IMR-90 (cell line): ENCODE measurements around the gene IL34. TPM values are rescaled to one million over a fixed set of nuclear protein-coding genes. Genes with fewer than 3 reads are reported as not detected.

Source experiments
- ATAC-seq: fragments of 200-7000 bp; cut with Tn5 transposase; 2 replicates; pipeline ENCODE4 v1.9.1; 2020; ENCODE audit warnings: low read depth, mild to moderate bottlenecking, moderate library complexity
- BruUV-seq: library from RNA; stranded (reverse); fragments of 400-500 nt; replicated peaks from 2 replicates; lab custom pipeline; 2021; lab: Mats Ljungman, UMichigan
- CTCF ChIA-PET: fragments of 300-600 bp; formaldehyde crosslinking; extraction: SDS; loops from one replicate; lab custom pipeline; 2021; ENCODE audit warnings: antibody characterized with exemption; lab: Yijun Ruan, JAX
- POLR2A ChIA-PET: fragments of 300-600 bp; sonication (Branson Sonifier 250); formaldehyde crosslinking; loops from one replicate; lab custom pipeline; 2022; ENCODE audit warnings: antibody characterized with exemption; ENCODE audit not compliant: unreplicated experiment; lab: Charles Lee
- DNase-seq: peaks from one replicate; pipeline ENCODE4 v3.0.0; 2013
- H2AFZ ChIP-seq: replicated peaks from 2 replicates; pipeline ENCODE3; 2013; ENCODE audit warnings: low read length, mild to moderate bottlenecking; ENCODE audit not compliant: poor library complexity
- H2AK5ac ChIP-seq: 2 replicates; pipeline ENCODE4 v1.6.1; 2013; ENCODE audit warnings: low read depth, low read length, inconsistent platforms
- H2AK9ac ChIP-seq: replicated peaks from 2 replicates; pipeline ENCODE3; 2013; ENCODE audit warnings: mild to moderate bottlenecking, low read depth, low read length, moderate library complexity; ENCODE audit not compliant: poor library complexity
- H2BK120ac ChIP-seq: 2 replicates; pipeline ENCODE4 v1.6.1; 2013; ENCODE audit warnings: low read depth, low read length, inconsistent platforms
- H2BK15ac ChIP-seq: 3 replicates; pipeline ENCODE4 v1.6.1; 2013; ENCODE audit warnings: low read depth, low read length, inconsistent platforms
- H2BK20ac ChIP-seq: 2 replicates; pipeline ENCODE4 v1.6.1; 2013; ENCODE audit warnings: low read depth, mild to moderate bottlenecking, inconsistent platforms, low read length, moderate library complexity
- H2BK5ac ChIP-seq: 2 replicates; pipeline ENCODE4 v1.6.1; 2013; ENCODE audit warnings: mild to moderate bottlenecking, low read depth, low read length, inconsistent platforms; ENCODE audit not compliant: poor library complexity, severe bottlenecking
- H3K14ac ChIP-seq: replicated peaks from 2 replicates; pipeline ENCODE4 v1.6.1; 2013; ENCODE audit warnings: low read depth, low read length, inconsistent platforms
- H3K18ac ChIP-seq: 2 replicates; pipeline ENCODE4 v1.6.1; 2013; ENCODE audit warnings: low read depth, low read length, control low read depth
- H3K23ac ChIP-seq: 2 replicates; pipeline ENCODE4 v1.6.1; 2013; ENCODE audit warnings: low read depth, low read length, inconsistent platforms
- H3K27ac ChIP-seq: 2 replicates; pipeline ENCODE4 v1.5.1; 2013; ENCODE audit warnings: mild to moderate bottlenecking, control low read depth, low read length; ENCODE audit not compliant: insufficient read depth
- H3K27me3 ChIP-seq: 2 replicates; pipeline ENCODE4 v1.6.1; 2013; ENCODE audit warnings: low read length; ENCODE audit not compliant: control insufficient read depth, insufficient read depth
- H3K36me3 ChIP-seq: 2 replicates; pipeline ENCODE4 v1.6.1; 2013; ENCODE audit warnings: low read length, mixed read lengths; ENCODE audit not compliant: control insufficient read depth, insufficient read depth
- H3K4ac ChIP-seq: 2 replicates; pipeline ENCODE4 v1.6.1; 2013; ENCODE audit warnings: low read depth, low read length, inconsistent platforms
- H3K4me1 ChIP-seq: 2 replicates; pipeline ENCODE4 v1.6.1; 2013; ENCODE audit warnings: low read length, mixed read lengths; ENCODE audit not compliant: control insufficient read depth, insufficient read depth
- H3K4me2 ChIP-seq: 2 replicates; pipeline ENCODE4 v1.6.1; 2013; ENCODE audit warnings: low read depth, mild to moderate bottlenecking, control low read depth, low read length, moderate library complexity
- H3K4me3 ChIP-seq: 2 replicates; pipeline ENCODE4 v1.5.1; 2013; ENCODE audit warnings: low read depth, mild to moderate bottlenecking, control low read depth, low read length, moderate library complexity; ENCODE audit not compliant: insufficient read depth
- H3K56ac ChIP-seq: 2 replicates; pipeline ENCODE4 v1.6.1; 2013; ENCODE audit warnings: low read length, inconsistent platforms; ENCODE audit not compliant: insufficient read depth; ENCODE audit errors: extremely low read depth
- H3K79me1 ChIP-seq, 2 experiments: 2 replicates each; pipeline ENCODE4 v1.6.1; 2013; ENCODE audit warnings: low read length in 2 of 2, inconsistent platforms in 1 of 2, low read depth in 1 of 2
- H3K9ac ChIP-seq: 2 replicates; pipeline ENCODE4 v1.6.1; 2013; ENCODE audit warnings: low read depth, low read length, control low read depth
- H3K9me1 ChIP-seq: 2 replicates; pipeline ENCODE4 v1.6.1; 2013; ENCODE audit warnings: low read length, inconsistent platforms; ENCODE audit not compliant: insufficient read depth
- H3K9me3 ChIP-seq: 2 replicates; pipeline ENCODE4 v1.6.1; 2013; ENCODE audit warnings: low read length; ENCODE audit not compliant: control insufficient read depth, insufficient read depth
- H4K20me1 ChIP-seq: 2 replicates; pipeline ENCODE4 v1.6.1; 2013; ENCODE audit warnings: low read length, inconsistent platforms; ENCODE audit not compliant: insufficient read depth
- H4K5ac ChIP-seq: 2 replicates; pipeline ENCODE4 v1.6.1; 2013; ENCODE audit warnings: mild to moderate bottlenecking, low read depth, low read length, control low read depth
- H4K8ac ChIP-seq, 2 experiments: 2 replicates each; pipeline ENCODE4 v1.6.1; 2013; ENCODE audit warnings: low read depth in 2 of 2, low read length in 2 of 2, control low read depth in 1 of 2, inconsistent platforms in 1 of 2
- H4K91ac ChIP-seq: 2 replicates; pipeline ENCODE4 v1.6.1; 2013; ENCODE audit warnings: low read depth, low read length, inconsistent platforms; ENCODE audit not compliant: insufficient read depth
- BHLHE40 ChIP-seq: fragments of 150-350 bp; IDR thresholded peaks from 2 replicates; pipeline ENCODE4 v1.6.1; 2016; ENCODE audit warnings: mild to moderate bottlenecking, low read depth, low read length
- NFE2L2 ChIP-seq: fragments of 150-350 bp; IDR thresholded peaks from 2 replicates; pipeline ENCODE4 v1.6.1; 2016; ENCODE audit warnings: low read depth, mild to moderate bottlenecking, low read length
- POLR2A ChIP-seq: IDR thresholded peaks from 2 replicates; pipeline ENCODE4 v1.6.1; 2012; ENCODE audit warnings: mild to moderate bottlenecking, low read depth, low read length
- RAD21 ChIP-seq: IDR thresholded peaks from 2 replicates; pipeline ENCODE4 v1.6.1; 2012; ENCODE audit warnings: low read length, improper control_type of control experiment
- RCOR1 ChIP-seq: IDR thresholded peaks from 2 replicates; pipeline ENCODE4 v1.6.1; 2012; ENCODE audit warnings: mild to moderate bottlenecking, low read length, improper control_type of control experiment; ENCODE audit not compliant: insufficient replicate concordance
- USF2 ChIP-seq: fragments of 150-350 bp; IDR thresholded peaks from 2 replicates; pipeline ENCODE4 v1.6.1; 2017; ENCODE audit warnings: mild to moderate bottlenecking, antibody characterized with exemption, low read length, low read depth
- whole genome bisulfite sequencing, 2 experiments: methylation state at CpG; one replicate each; pipeline versions ENCODE4 v1.1.5 to v1.1.7; 2013; ENCODE audit warnings: missing lambda C conversion rate in 2 of 2; ENCODE audit not compliant: insufficient read length in 1 of 2; ENCODE audit errors: extremely low coverage in 2 of 2; 5-methylcytosine and 5-hydroxymethylcytosine counted together
- dilution Hi-C: fragments of 300-500 bp; cut with HindIII; formaldehyde crosslinking; loops from one replicate; pipeline ENCODE4 v1.14.3; 2018; ENCODE audit warnings: low sequenced_read_pairs; ENCODE audit not compliant: unreplicated experiment
- in situ Hi-C: fragments of 300-500 bp; cut with MboI; formaldehyde crosslinking; loops from 3 replicates; pipeline ENCODE4 v1.14.3; 2019; ENCODE audit warnings: low sequenced_read_pairs, inconsistent platforms, mixed read lengths
- intact Hi-C: fragments of 100-400 bp; cut with micrococcal nuclease; formaldehyde crosslinking; loops from 2 replicates; pipeline ENCODE4 v1.10.0; 2022
- polyA plus RNA-seq, 3 experiments: library from polyadenylated mRNA; depleted of rRNA; stranded (reverse); fragments of >200 nt; gene quantifications; 2 replicates each; pipeline ENCODE4 v1.2.3, GENCODE V29; 2012; ENCODE audit warnings: low replicate concordance in 1 of 3
- total RNA-seq: library from RNA; depleted of rRNA; stranded (reverse); fragments of >200 nt; gene quantifications from 2 replicates; pipeline ENCODE4 v1.2.3, GENCODE V29; 2012

The IL34 gene
- total and polyA plus RNA-seq, 2 of the 4 experiments (the other 2 are of a cell fraction): 1.3 to 2.5 TPM

- Histone ChIP-seq H2BK15ac (no peak overlapping the region; the same call in 2 of the 3 replicates), H3K4me1 (peaks cover 53% of the 10 kb centered on the region), H2AFZ (no peak overlapping the region), H3K9me3 (no peaks in the 10 kb centered on the region), H4K8ac (no peak overlapping the region; a peak in 1 of 4 replicates), H3K4me2 (peak overlapping the region; percentile 78), H3K23ac (peak overlapping the region; percentile 45), H4K91ac (no peak overlapping the region), H3K4me3 (peak overlapping the region; percentile 90; the same call in 1 of the 2 replicates), H2BK20ac (no peak overlapping the region), H4K5ac (no peak overlapping the region), H3K27me3 (no peaks in the 10 kb centered on the region), H3K14ac (peak overlapping the region; percentile 14; the same call in 1 of the 2 replicates), H3K18ac (no peak overlapping the region), H4K20me1 (peaks cover 64% of the 10 kb centered on the region), H2AK5ac (peak overlapping the region; percentile 6; the same call in 1 of the 2 replicates), H3K56ac (no peak overlapping the region), H2BK5ac (no peak overlapping the region), H3K9ac (peak overlapping the region; percentile 64), H3K36me3 (peaks cover 34% of the 10 kb centered on the region), H3K9me1 (peaks cover 20% of the 10 kb centered on the region), H3K4ac (peak overlapping the region; percentile 2), H3K79me1 (peaks cover 8 to 71% of the 10 kb centered on the region in 2 experiments), H2BK120ac (no peak overlapping the region), H2AK9ac (peak overlapping the region; percentile 7), H3K27ac (peak overlapping the region; percentile 16; the same call in 1 of the 2 replicates)
- POLR2A ChIA-PET: no interaction called here
- no peak for TF ChIP-seq BHLHE40
- no peak for TF ChIP-seq RAD21
- no peak for TF ChIP-seq RCOR1
- no peak for TF ChIP-seq POLR2A
- TF ChIP-seq USF2: no peak
- TF ChIP-seq NFE2L2: no peak
- dilution Hi-C loops (no loop called here), intact Hi-C loops (no loop called here), in situ Hi-C loops (loop anchor here (5.0 to 25.0 kb wide), 2 partner anchors 84 to 679 kb away; partner anchors contain the start of gene CALB2)
- CTCF ChIA-PET: interaction anchor here (1.1 kb wide), 1 partner anchor 88 kb away, joined by 3 read pairs; no protein-coding TSS in a partner anchor
- DNase-seq (no peak), ATAC-seq (no peak)
- BruUV-seq: no TSS peak
- 84% methylated on average over 6 of the region's 13 CpGs; no CpG with 5 or more reads in 1 of the 2 experiments for WGBS, 2 experiments
Observed at GRCh38 chr16:70683146-70683944, 37.0 kb downstream of the IL34 start.
